Right atrium auricular region (tissue), 2 donors: ENCODE results near the gene ANKRD52. TPM values are rescaled to one million over a fixed set of nuclear protein-coding genes. Genes with fewer than 3 reads are reported as not detected.

Experiments
- DNase-seq: peaks from one replicate; pipeline ENCODE4 v3.0.0-alpha.2; 2019; ENCODE audit warnings: low spot score
- H3K27ac ChIP-seq, 2 donors: fragments of 200-600 bp; sonication (generic); 1 replicate in 1 of 2; 2 replicates in 1 of 2; pipeline ENCODE4 v1.5.1; 2016 to 2019
- H3K27me3 ChIP-seq, 2 donors: fragments of 200-600 bp; sonication (generic); one replicate each; pipeline versions ENCODE4 v1.5.1 to v1.6.0; 2017 to 2019
- H3K36me3 ChIP-seq: fragments of 200-600 bp; sonication (generic); one replicate; pipeline ENCODE4 v1.5.1; 2016
- H3K4me1 ChIP-seq, 2 donors: fragments of 200-600 bp; sonication (generic); one replicate each; pipeline versions ENCODE4 v1.5.1 to v1.6.0; 2017 to 2019
- H3K4me3 ChIP-seq, 2 donors: fragments of 200-600 bp; sonication (generic); 1 replicate in 1 of 2; 2 replicates in 1 of 2; pipeline ENCODE4 v1.5.1; 2017 to 2019; ENCODE audit warnings: mild to moderate bottlenecking in 1 of 2, moderate library complexity in 1 of 2
- H3K9me3 ChIP-seq, 2 donors: fragments of 200-600 bp; sonication (generic); one replicate each; pipeline ENCODE4 v1.5.1; 2019
- CTCF ChIP-seq, 2 donors: fragments of 200-600 bp; sonication (generic); IDR thresholded peaks; one replicate each; pipeline ENCODE4 v1.5.1; 2019; ENCODE audit warnings: antibody characterized with exemption in 2 of 2
- total RNA-seq, 2 donors: library from RNA; depleted of rRNA; stranded (reverse); fragments of >200 nt; gene quantifications; one replicate each; pipeline ENCODE4 v1.1.0, GENCODE V29; 2016

ANKRD52 gene
- total RNA-seq, 2 donors from 2014 or later: 12.4 to 22.1 TPM

DNA sequence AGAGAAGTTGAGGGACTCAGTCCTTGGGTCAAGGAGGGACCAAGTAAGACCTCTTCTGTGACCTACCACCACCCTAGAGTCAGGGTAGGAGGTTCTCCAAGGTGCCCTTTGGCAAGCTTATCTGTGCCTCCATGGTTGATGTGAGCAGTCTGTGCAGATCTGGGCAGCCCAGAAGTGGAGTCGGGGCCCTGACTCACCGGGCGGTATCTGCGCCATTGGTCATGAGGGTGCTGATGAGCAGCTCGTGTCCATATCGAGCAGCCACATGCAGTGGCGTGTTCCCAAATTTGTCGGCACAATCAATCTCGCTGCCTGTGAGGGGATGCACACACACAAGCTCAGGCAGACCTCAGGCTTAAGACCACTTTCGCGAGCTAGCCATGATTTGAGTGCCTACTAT is 5.1 kb downstream of the ANKRD52 start:
- Histone ChIP-seq H3K27me3 (no peaks in the 10 kb centered on the region), H3K27ac (no peak overlapping the region), H3K4me3 (no peak overlapping the region), H3K9me3 (no peaks in the 10 kb centered on the region), H3K36me3 (peaks cover 87% of the 10 kb centered on the region), H3K4me1 (peaks cover 0 to 17% of the 10 kb centered on the region in 2 donors)
- TF ChIP-seq CTCF (IDR thresholded peaks at IDR 0.05): no peak
- no peak for DNase-seq

- no peaks in the 10 kb centered on the region for H3K27me3 ChIP-seq
- DNase-seq: no peak
- no peak for TF ChIP-seq CTCF (IDR thresholded peaks at IDR 0.05)
These were observed 5.5 kb downstream of the ANKRD52 start for GRCh38 chr12:56252649-56253048.

GRCh38 chr12:56248711-56249110 is 9.5 kb downstream of the ANKRD52 start:
- no peaks in the 10 kb centered on the region for H3K27me3 ChIP-seq
- no peak for DNase-seq
- H3K4me3 ChIP-seq: no peak overlapping the region
- no peaks in the 10 kb centered on the region for H3K9me3 ChIP-seq
- H3K36me3 ChIP-seq: peaks cover 99% of the 10 kb centered on the region
- TF ChIP-seq CTCF (IDR thresholded peaks at IDR 0.05): no peak
- no peak overlapping the region for H3K27ac ChIP-seq
- peaks cover 0 to 8% of the 10 kb centered on the region in 2 donors for H3K4me1 ChIP-seq

More at GRCh38 chr12:56252649-56253048, 5.5 kb downstream of the ANKRD52 start:
- H3K9me3 ChIP-seq: no peaks in the 10 kb centered on the region
- peaks cover 0 to 17% of the 10 kb centered on the region in 2 donors for H3K4me1 ChIP-seq
- no peak overlapping the region for H3K27ac ChIP-seq
- no peak overlapping the region for H3K4me3 ChIP-seq
- H3K36me3 ChIP-seq: peaks cover 92% of the 10 kb centered on the region

- Histone ChIP-seq H3K4me1 (peaks cover 0 to 9% of the 10 kb centered on the region in 2 donors), H3K27me3 (no peaks in the 10 kb centered on the region), H3K4me3 (no peak overlapping the region), H3K36me3 (peaks cover 99% of the 10 kb centered on the region), H3K9me3 (no peaks in the 10 kb centered on the region), H3K27ac (no peak overlapping the region)
- TF ChIP-seq CTCF (IDR thresholded peaks at IDR 0.05): no peak
- no peak for DNase-seq
These were observed 10.3 kb downstream of the ANKRD52 start for GRCh38 chr12:56247923-56248322.

DNA sequence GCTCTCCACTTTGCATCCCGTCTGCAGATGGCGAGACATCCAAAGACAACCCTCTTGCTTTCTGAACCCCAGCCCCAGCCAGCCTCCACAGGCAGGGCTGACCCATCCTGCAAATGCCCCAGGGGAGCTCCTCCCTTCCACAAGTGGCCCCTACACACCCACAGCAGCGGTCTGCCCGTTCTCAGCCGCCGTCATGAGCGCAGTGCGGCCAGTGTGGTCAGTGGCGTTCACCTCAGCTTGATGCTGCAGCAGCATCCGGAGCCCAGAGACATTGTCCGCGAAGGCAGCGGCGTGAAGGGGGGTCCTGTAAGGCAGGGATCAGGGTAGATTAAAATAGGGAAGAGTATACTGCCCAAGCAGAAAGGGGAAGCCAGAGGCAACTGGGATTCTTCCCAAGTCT is 13.7 kb downstream of the ANKRD52 start:
- Histone ChIP-seq H3K27ac (no peak overlapping the region), H3K9me3 (no peaks in the 10 kb centered on the region), H3K27me3 (no peaks in the 10 kb centered on the region), H3K4me3 (no peak overlapping the region), H3K4me1 (peaks cover 0 to 9% of the 10 kb centered on the region in 2 donors), H3K36me3 (peaks cover 99% of the 10 kb centered on the region)
- no peak for TF ChIP-seq CTCF (IDR thresholded peaks at IDR 0.05)
- DNase-seq: no peak

GRCh38 chr12:56243731-56244181 is 14.4 kb downstream of the ANKRD52 start:
- Histone ChIP-seq H3K9me3 (no peaks in the 10 kb centered on the region), H3K36me3 (peaks cover 94% of the 10 kb centered on the region), H3K27ac (no peak overlapping the region), H3K4me3 (no peak overlapping the region), H3K27me3 (no peaks in the 10 kb centered on the region), H3K4me1 (peaks cover 0 to 9% of the 10 kb centered on the region in 2 donors)
- no peak for TF ChIP-seq CTCF (IDR thresholded peaks at IDR 0.05)
- DNase-seq: no peak
